HCT116 (cell line): Measurements from ENCODE around the gene FOXP1. TPM values are rescaled to one million over a fixed set of nuclear protein-coding genes. Genes with fewer than 3 reads are reported as not detected.

Experiments used
- ATAC-seq: fragments of 200-7000 bp; cut with Tn5 transposase; 2 replicates; pipeline ENCODE4 v1.9.1; 2020; ENCODE audit warnings: mild to moderate bottlenecking, moderate library complexity
- BruUV-seq: library from RNA; stranded (reverse); fragments of 400-500 nt; replicated peaks from 2 replicates; lab custom pipeline; 2021; lab: Mats Ljungman, UMichigan
- CTCF ChIA-PET: fragments of 300-600 bp; sonication (Branson Sonifier 250); formaldehyde crosslinking; loops from one replicate; lab custom pipeline; 2021; ENCODE audit warnings: antibody characterized with exemption; lab: Charles Lee
- POLR2A ChIA-PET: fragments of 300-600, 350-600 bp; sonication (Branson Sonifier 250); formaldehyde crosslinking; loops from one replicate; lab custom pipeline; 2021; ENCODE audit warnings: antibody characterized with exemption; lab: Charles Lee
- RAD21 ChIA-PET, 2 experiments: fragments of 300-600 bp; sonication (Branson Sonifier 250); formaldehyde crosslinking; loops; one replicate each; lab custom pipeline; 2023; ENCODE audit warnings: low total read pairs in 2 of 2; ENCODE audit not compliant: uncharacterized antibody in 2 of 2, unreplicated experiment in 2 of 2, low non-redundant PET in 1 of 2; lab: Charles Lee
- DNase-seq: peaks from one replicate; pipeline ENCODE4 v3.0.0-alpha.2; 2010; ENCODE audit warnings: low read depth, low spot score
- H2AFZ ChIP-seq: fragments of 200-600 bp; shearing (Covaris generic), sonication (generic); 2 replicates; pipeline ENCODE4 v1.6.1; 2017; ENCODE audit warnings: low read depth, mixed run types, mixed read lengths, antibody characterized with exemption, low read length; ENCODE audit not compliant: poor library complexity, severe bottlenecking
- H3K27ac ChIP-seq: 2 replicates; pipeline ENCODE4 v1.5.1; 2012; ENCODE audit warnings: low read depth, low read length
- H3K27me3 ChIP-seq: fragments of 200-600 bp; sonication (generic); 2 replicates; pipeline ENCODE4 v1.6.1; 2016; ENCODE audit warnings: mixed run types, low read length, mixed read lengths; ENCODE audit not compliant: insufficient read depth
- H3K36me3 ChIP-seq, 2 experiments: fragments of 200-500 bp in 1 of 2; fragments of 200-600 bp in 1 of 2; sonication (Bioruptor generic) in 1 of 2; sonication (generic) in 1 of 2; 2 replicates each; pipeline versions ENCODE4 v1.5.1 to v1.6.1; 2014 to 2016; ENCODE audit warnings: low read length in 2 of 2, inconsistent platforms in 1 of 2, mixed read lengths in 1 of 2, mixed run types in 1 of 2; ENCODE audit not compliant: insufficient read depth in 2 of 2, control insufficient read depth in 1 of 2
- H3K4me1 ChIP-seq, 2 experiments: fragments of 200-600 bp in 1 of 2; sonication (generic) in 1 of 2; 2 replicates each; pipeline versions ENCODE4 v1.5.1 to v1.6.1; 2012 to 2017; ENCODE audit warnings: low read length in 2 of 2, inconsistent platforms in 1 of 2, mild to moderate bottlenecking in 1 of 2, mixed read lengths in 1 of 2, mixed run types in 1 of 2, moderate library complexity in 1 of 2; ENCODE audit not compliant: insufficient read depth in 2 of 2, control insufficient read depth in 1 of 2
- H3K4me2 ChIP-seq: fragments of 200-600 bp; sonication (generic); 2 replicates; pipeline ENCODE4 v1.6.1; 2017; ENCODE audit warnings: mixed run types, low read length, mixed read lengths
- H3K4me3 ChIP-seq, 2 experiments: fragments of 200-600 bp in 1 of 2; sonication (generic) in 1 of 2; replicated peaks in 1 of 2; 2 replicates each; pipeline ENCODE4 v1.5.1; 2011 to 2016; ENCODE audit warnings: low read length in 2 of 2, control low read depth in 1 of 2, low read depth in 1 of 2, mild to moderate bottlenecking in 1 of 2, mixed read lengths in 1 of 2, mixed run types in 1 of 2
- H3K79me2 ChIP-seq: fragments of 200-600 bp; sonication (generic); 2 replicates; pipeline ENCODE4 v1.6.1; 2017; ENCODE audit warnings: mild to moderate bottlenecking, mixed run types, low read length, moderate library complexity, mixed read lengths; ENCODE audit not compliant: insufficient read depth
- H3K9ac ChIP-seq: fragments of 200-600 bp; sonication (generic); 2 replicates; pipeline ENCODE4 v1.6.1; 2016; ENCODE audit warnings: low read length, mixed read lengths
- H3K9me2 ChIP-seq: fragments of 200-600 bp; sonication (generic), shearing (Covaris generic); 2 replicates; pipeline ENCODE4 v1.6.1; 2017; ENCODE audit warnings: mixed run types, mild to moderate bottlenecking, moderate library complexity; ENCODE audit not compliant: insufficient read depth
- H3K9me3 ChIP-seq, 2 experiments: fragments of 200-500 bp in 1 of 2; fragments of 200-600 bp in 1 of 2; sonication (Bioruptor generic) in 1 of 2; sonication (generic) in 1 of 2; 2 replicates each; pipeline ENCODE4 v1.6.1; 2014 to 2017; ENCODE audit warnings: low read length in 2 of 2, mixed read lengths in 2 of 2, inconsistent platforms in 1 of 2, low read depth in 1 of 2, mild to moderate bottlenecking in 1 of 2, mixed run types in 1 of 2, moderate library complexity in 1 of 2; ENCODE audit not compliant: control insufficient read depth in 1 of 2, insufficient read depth in 1 of 2
- H4K20me1 ChIP-seq: fragments of 200-600 bp; sonication (generic), shearing (Covaris generic); 2 replicates; pipeline ENCODE4 v1.6.1; 2017; ENCODE audit warnings: mixed run types, mild to moderate bottlenecking, moderate library complexity; ENCODE audit not compliant: insufficient read depth
- CBX3 ChIP-seq: IDR thresholded peaks from 2 replicates; pipeline ENCODE4 v1.6.1; 2012; ENCODE audit warnings: low read depth
- CEBPB ChIP-seq: IDR thresholded peaks from 2 replicates; pipeline ENCODE4 v1.6.1; 2012; ENCODE audit warnings: low read depth
- CTCF ChIP-seq, 3 experiments: fragments of 200-600 bp in 1 of 3; sonication (generic) in 1 of 3; IDR thresholded peaks in 2 of 3; conservative IDR thresholded peaks in 1 of 3; 2 replicates each; pipeline ENCODE4 v1.5.1; 2012 to 2017; ENCODE audit warnings: low read depth in 2 of 3, low read length in 2 of 3, antibody characterized with exemption in 1 of 3, borderline replicate concordance in 1 of 3, control low read depth in 1 of 3, mild to moderate bottlenecking in 1 of 3, mixed read lengths in 1 of 3, mixed run types in 1 of 3, moderate library complexity in 1 of 3; ENCODE audit not compliant: insufficient read depth in 1 of 3
- EGR1 ChIP-seq: IDR thresholded peaks from 2 replicates; pipeline ENCODE4 v1.6.1; 2012; ENCODE audit warnings: low read depth
- ELF1 ChIP-seq: IDR thresholded peaks from 2 replicates; pipeline ENCODE4 v1.6.1; 2012; ENCODE audit warnings: low read depth, borderline replicate concordance
- FOSL1 ChIP-seq: IDR thresholded peaks from 2 replicates; pipeline ENCODE4 v1.6.1; 2012; ENCODE audit warnings: low read depth
- JUND ChIP-seq: IDR thresholded peaks from 2 replicates; pipeline ENCODE4 v1.6.1; 2012
- POLR2A ChIP-seq: IDR thresholded peaks from 2 replicates; pipeline ENCODE4 v1.7.0; 2011; ENCODE audit warnings: borderline replicate concordance; ENCODE audit not compliant: insufficient read depth, insufficient read length; ENCODE audit errors: extremely low read depth
- POLR2AphosphoS5 ChIP-seq: IDR thresholded peaks from 2 replicates; pipeline ENCODE4 v1.6.1; 2011; ENCODE audit warnings: mild to moderate bottlenecking, low read depth, low read length, moderate library complexity
- RAD21 ChIP-seq: IDR thresholded peaks from 2 replicates; pipeline ENCODE4 v1.6.1; 2012; ENCODE audit warnings: low read depth, mild to moderate bottlenecking
- REST ChIP-seq: IDR thresholded peaks from 2 replicates; pipeline ENCODE4 v1.6.1; 2012; ENCODE audit warnings: low read depth
- SIN3A ChIP-seq: IDR thresholded peaks from 2 replicates; pipeline ENCODE4 v1.6.1; 2012; ENCODE audit warnings: low read depth
- SRF ChIP-seq: IDR thresholded peaks from 2 replicates; pipeline ENCODE4 v1.6.1; 2012; ENCODE audit warnings: low read depth
- TCF7L2 ChIP-seq: IDR thresholded peaks from 2 replicates; pipeline ENCODE4 v1.7.0; 2011; ENCODE audit warnings: borderline replicate concordance, inconsistent platforms; ENCODE audit not compliant: insufficient read depth, insufficient read length; ENCODE audit errors: extremely low read depth
- YY1 ChIP-seq: IDR thresholded peaks from 2 replicates; pipeline ENCODE4 v1.6.1; 2011; ENCODE audit warnings: low read length, low read depth, moderate library complexity, mild to moderate bottlenecking; ENCODE audit not compliant: insufficient replicate concordance; ENCODE audit errors: extremely low read depth
- ZNF274 ChIP-seq: fragments of 200-500 bp; sonication (Bioruptor generic); IDR thresholded peaks from 2 replicates; pipeline ENCODE4 v1.6.1; 2014; ENCODE audit warnings: mild to moderate bottlenecking, low read depth, low read length, inconsistent platforms
- intact Hi-C: fragments of 100-400 bp; cut with micrococcal nuclease; formaldehyde crosslinking; loops from 2 replicates; pipeline ENCODE4 v1.10.0; 2022
- total RNA-seq: library from RNA; stranded (reverse); gene quantifications from one replicate; pipeline ENCODE4 v1.2.1, GENCODE V29; 2021; ENCODE audit not compliant: unreplicated experiment
- TF ChIP-seq, protein P1 (sequence below): IDR thresholded peaks from 2 replicates; pipeline ENCODE4 v1.6.1; 2011; ENCODE audit warnings: mild to moderate bottlenecking, low read length, moderate library complexity; ENCODE audit not compliant: insufficient replicate concordance; ENCODE audit errors: extremely low read depth

The FOXP1 gene
- total RNA-seq, 1 experiment from 2014 or later: 11.4 TPM

- H3K4me2 ChIP-seq: no peak overlapping the region
- H3K9ac ChIP-seq: no peak overlapping the region
- no peaks in the 10 kb centered on the region for H3K79me2 ChIP-seq
- TF ChIP-seq JUND (no peak), YY1 (no peak), EGR1 (no peak), SIN3A (no peak), CTCF (IDR thresholded peaks at IDR 0.05 in 2 of 3, conservative IDR thresholded peaks at IDR 0.05 in 1 of 3; ENCODE audit: borderline replicate concordance in 1 of 3, insufficient read depth in 1 of 3, low read depth in 2 of 3, low read length in 2 of 3) (no peak), RAD21 (no peak), CBX3 (no peak), POLR2AphosphoS5 (no peak), POLR2A (no peak), ZNF274 (no peak), REST (no peak), CEBPB (no peak), FOSL1 (no peak), ELF1 (no peak), TCF7L2 (no peak), SRF (no peak)
- TF ChIP-seq, protein P1, sequence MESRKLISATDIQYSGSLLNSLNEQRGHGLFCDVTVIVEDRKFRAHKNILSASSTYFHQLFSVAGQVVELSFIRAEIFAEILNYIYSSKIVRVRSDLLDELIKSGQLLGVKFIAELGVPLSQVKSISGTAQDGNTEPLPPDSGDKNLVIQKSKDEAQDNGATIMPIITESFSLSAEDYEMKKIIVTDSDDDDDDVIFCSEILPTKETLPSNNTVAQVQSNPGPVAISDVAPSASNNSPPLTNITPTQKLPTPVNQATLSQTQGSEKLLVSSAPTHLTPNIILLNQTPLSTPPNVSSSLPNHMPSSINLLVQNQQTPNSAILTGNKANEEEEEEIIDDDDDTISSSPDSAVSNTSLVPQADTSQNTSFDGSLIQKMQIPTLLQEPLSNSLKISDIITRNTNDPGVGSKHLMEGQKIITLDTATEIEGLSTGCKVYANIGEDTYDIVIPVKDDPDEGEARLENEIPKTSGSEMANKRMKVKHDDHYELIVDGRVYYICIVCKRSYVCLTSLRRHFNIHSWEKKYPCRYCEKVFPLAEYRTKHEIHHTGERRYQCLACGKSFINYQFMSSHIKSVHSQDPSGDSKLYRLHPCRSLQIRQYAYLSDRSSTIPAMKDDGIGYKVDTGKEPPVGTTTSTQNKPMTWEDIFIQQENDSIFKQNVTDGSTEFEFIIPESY: no peak
- DNase-seq (no peak), ATAC-seq (no peak)
- no peaks in the 10 kb centered on the region for H3K9me2 ChIP-seq
- no peaks in the 10 kb centered on the region for H3K9me3 ChIP-seq
- no peak overlapping the region for H2AFZ ChIP-seq
- ChIA-PET RAD21 (no interaction called here), POLR2A (no interaction called here), CTCF (interaction anchor here (0.7 kb wide), 1 partner anchor 405 kb away, joined by 3 read pairs; no protein-coding TSS in a partner anchor)
- BruUV-seq: no TSS peak
- no peaks in the 10 kb centered on the region for H3K4me1 ChIP-seq
- H3K4me3 ChIP-seq: no peak overlapping the region
- no peaks in the 10 kb centered on the region for H4K20me1 ChIP-seq
- intact Hi-C loops: no loop called here
- H3K27ac ChIP-seq: no peak overlapping the region
- no peaks in the 10 kb centered on the region for H3K27me3 ChIP-seq
- H3K36me3 ChIP-seq: no peaks in the 10 kb centered on the region
Observed at GRCh38 chr3:71134521-71134920, 449.0 kb downstream of the FOXP1 start.
